T47D (cell line): Measurements from ENCODE around the gene HSFX2.
A peak's percentile ranks its signal among the peaks of the same experiment; 100 is the strongest.
"Not testable (repeated sequence)": the region's sequence is repeated elsewhere in the genome, so short reads cannot be mapped to it uniquely, and the experiment has no call there.

Experiments used
- DNase-seq, 2 experiments: peaks; one replicate each; pipeline versions ENCODE4 v3.0.0 to v3.0.0-alpha.2; 2011 to 2012; ENCODE audit warnings: low read depth in 1 of 2, low spot score in 1 of 2
- JUND ChIP-seq: IDR thresholded peaks from 2 replicates; pipeline ENCODE4 v1.6.1; 2012; ENCODE audit warnings: low read depth
- in situ Hi-C: cut with HindIII; loops from 2 replicates; pipeline ENCODE4 v1.10.0; 2016; ENCODE audit warnings: low sequenced_read_pairs, low pct_unique_long_range_greater_than_20kb

Gene HSFX2

DNA sequence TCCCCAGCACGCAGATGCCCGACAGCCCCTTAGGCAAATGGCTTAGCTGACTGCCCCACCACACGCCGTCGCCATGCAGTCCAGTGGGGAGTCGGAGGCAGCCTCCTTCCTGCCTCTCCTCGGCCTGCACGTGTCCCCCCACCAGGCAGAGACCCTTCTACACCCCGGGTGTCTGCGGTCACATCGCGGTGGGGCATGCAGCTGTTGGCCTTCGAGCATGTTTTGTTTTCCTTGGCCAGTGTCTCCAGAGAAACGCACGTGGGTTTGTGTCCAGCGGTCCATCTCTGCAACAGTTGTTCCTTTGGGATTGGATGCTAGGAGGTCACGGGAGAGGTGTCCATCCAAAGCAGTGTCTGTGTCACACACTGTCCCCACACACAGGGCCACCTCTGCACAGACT lies at the start of gene HSFX2:
Gene HSFX2 (minus strand): TSS at position 101 of the 400 bp plus-strand sequence. CDS start 614 bp downstream, outside the sequence.
- in situ Hi-C loops, DNase-seq: not testable (repeated sequence)

GRCh38 chrX:149643496-149643895 lies 48.4 kb upstream of the HSFX2 start:
- TF ChIP-seq JUND: no peak
- in situ Hi-C loops: no loop called here
- no peak for DNase-seq

- DNase-seq: no peak
- in situ Hi-C loops: no loop called here
- TF ChIP-seq JUND: no peak
Measured at GRCh38 chrX:149641835-149642234, 46.7 kb upstream of the HSFX2 start.

DNA sequence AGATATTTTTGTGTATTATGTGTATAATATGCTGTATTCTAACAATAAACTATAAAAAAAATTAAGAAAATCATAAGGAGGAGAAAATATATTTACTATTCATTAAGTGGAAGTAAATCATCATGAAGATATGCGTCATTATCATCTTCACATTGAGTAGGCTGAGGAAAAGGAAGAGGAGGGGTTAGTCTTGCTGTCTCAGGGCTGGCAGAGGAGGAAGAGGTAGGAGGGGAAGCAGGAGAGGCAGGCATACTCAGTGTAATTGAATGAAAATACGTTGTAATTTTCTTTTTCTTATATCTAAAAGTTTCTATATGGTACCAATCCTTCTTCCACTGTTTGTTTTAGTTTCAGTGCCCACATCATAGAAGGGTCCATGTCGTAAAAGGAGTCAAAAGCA lies 46.3 kb upstream of the HSFX2 start:
- in situ Hi-C loops: no loop called here
- TF ChIP-seq JUND: no peak
- DNase-seq: no peak

- TF ChIP-seq JUND: no peak
- in situ Hi-C loops: no loop called here
- no peak for DNase-seq
Measured at GRCh38 chrX:149639568-149639967, 44.5 kb upstream of the HSFX2 start.

GRCh38 chrX:149638860-149639259 lies 43.7 kb upstream of the HSFX2 start:
- DNase-seq: peak in 1 of 2 experiments; percentile 7
- in situ Hi-C loops: no loop called here
- TF ChIP-seq JUND: no peak

GRCh38 chrX:149633511-149633910 lies 38.4 kb upstream of the HSFX2 start:
- DNase-seq: peak in 1 of 2 experiments; percentile 60
- in situ Hi-C loops: no loop called here
- TF ChIP-seq JUND: no peak

DNA sequence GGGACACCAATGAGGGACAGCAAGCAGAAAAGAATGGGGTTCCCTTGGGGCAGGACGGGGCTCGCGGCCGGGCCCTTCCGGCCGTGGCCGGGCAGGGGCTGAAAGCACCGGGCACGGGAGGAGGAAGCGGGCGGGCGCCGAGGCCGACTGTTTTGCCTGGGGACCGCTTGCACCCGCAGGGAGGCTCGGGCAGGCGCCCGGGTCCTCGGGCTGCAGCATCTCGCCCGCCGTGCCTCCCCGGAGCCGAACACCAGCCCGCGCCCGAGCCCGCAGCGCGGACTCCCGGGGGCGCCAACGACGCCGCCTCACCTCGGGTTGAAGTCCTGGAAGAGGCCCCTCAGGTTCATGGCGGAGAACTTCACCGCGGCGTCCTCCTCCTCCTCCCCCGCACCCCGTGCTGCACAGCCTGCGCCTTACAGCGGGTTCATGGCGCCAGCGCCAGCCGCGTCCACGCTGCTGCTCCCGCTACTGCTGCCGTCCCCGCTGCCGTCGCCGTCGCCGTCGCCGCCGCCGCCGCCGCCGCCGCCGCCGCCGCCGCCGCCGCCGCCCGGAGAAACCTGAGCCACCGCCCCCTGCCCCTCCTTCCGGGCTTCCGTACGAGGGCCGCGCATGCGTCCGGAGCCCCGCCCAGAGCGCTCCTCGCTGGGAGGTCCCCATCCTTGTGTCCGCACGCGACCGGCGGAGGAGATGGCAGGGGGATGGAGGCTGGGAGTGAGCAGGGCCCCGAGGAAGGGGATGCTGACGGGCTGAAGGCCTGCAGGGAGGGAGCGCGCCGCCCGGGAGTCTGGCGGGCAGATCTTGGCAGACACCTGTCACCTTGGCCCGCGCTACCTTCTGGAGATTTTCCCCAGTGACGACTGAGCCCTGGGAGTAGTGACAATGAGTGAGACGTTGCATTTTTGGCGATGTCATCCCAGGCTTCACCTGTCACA lies 36.4 kb upstream of the HSFX2 start, which contains the start of gene TMEM185A:
Gene TMEM185A (minus strand): TSS at position 559 of the 932 bp plus-strand sequence. CDS start 212 bp downstream, at position 347.
- in situ Hi-C loops: no loop called here
- peak in 1 of 2 experiments; percentile 54 for DNase-seq
- no peak for TF ChIP-seq JUND

DNA sequence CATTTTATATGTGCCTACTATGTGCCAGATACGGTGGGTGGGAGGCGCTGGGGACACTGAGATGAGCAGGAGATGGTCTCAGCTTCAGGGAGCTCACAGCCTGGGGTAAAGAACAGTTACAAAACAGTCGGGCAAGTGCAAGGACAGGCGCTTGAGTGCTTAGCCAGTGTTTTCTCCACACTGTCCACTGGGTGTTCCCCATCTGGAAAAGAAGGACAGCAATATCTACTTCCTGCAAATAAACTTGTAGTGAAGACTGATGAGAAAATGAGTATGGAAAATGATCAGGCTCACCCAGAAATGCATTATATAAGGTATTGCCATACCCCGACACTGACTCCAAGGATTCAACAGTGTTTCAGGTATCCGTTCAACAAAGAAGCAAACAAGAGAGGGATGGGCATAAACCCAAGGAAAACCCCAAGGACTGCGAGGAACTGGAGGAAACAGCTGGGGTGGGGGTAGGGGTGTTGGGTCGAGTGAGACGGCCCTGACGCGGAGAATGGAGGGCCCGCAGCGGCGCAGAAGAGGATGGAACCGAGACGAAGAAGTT lies 35.6 kb upstream of the HSFX2 start:
- DNase-seq: peak in 1 of 2 experiments; percentile 36
- TF ChIP-seq JUND: no peak
- in situ Hi-C loops: no loop called here

GRCh38 chrX:149629730-149630387 lies 34.7 kb upstream of the HSFX2 start:
- no peak for TF ChIP-seq JUND
- in situ Hi-C loops: no loop called here
- no peak for DNase-seq

DNA sequence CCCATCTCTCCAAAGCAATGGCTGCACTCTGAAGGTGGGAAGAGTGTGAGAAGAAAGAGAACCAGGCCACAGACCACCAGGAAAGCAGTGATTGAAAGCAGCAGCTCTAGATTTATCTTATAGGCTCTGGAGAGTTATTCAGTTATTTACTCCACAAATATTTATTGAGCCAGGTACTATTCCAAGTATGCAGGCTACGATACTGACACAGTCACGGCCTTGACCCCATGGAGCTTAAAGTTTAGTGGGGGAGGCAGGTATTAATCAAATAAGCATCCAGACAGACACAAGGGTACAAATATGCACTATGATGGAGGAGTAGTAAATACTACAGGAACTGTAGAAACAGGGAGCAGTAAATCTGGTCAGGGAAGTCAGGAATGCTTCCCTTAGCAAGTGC lies 33.7 kb upstream of the HSFX2 start:
- peak in 1 of 2 experiments; percentile 25 for DNase-seq
- no peak for TF ChIP-seq JUND
- in situ Hi-C loops: no loop called here

DNA sequence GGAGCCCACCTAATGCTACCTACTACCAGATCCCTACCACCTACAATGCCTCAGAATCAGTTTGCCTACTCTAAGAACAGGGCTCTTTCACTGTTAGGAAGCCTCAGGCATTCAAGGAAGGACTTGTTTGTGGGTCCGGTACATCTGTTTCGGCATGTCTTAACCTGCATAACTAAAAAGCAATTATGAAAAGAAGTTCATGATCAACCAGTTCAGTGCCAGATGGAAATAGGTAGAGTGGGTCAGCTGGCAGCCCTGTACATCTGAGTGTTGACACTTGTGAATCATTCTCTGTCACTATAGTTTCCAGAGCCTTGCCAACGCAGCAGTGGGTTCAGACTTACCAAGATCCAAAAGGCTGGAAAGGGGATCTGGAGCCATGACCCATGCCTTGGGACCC lies 33.2 kb upstream of the HSFX2 start:
- DNase-seq: peak in 1 of 2 experiments; percentile 48
- TF ChIP-seq JUND: no peak
- in situ Hi-C loops: no loop called here

DNA sequence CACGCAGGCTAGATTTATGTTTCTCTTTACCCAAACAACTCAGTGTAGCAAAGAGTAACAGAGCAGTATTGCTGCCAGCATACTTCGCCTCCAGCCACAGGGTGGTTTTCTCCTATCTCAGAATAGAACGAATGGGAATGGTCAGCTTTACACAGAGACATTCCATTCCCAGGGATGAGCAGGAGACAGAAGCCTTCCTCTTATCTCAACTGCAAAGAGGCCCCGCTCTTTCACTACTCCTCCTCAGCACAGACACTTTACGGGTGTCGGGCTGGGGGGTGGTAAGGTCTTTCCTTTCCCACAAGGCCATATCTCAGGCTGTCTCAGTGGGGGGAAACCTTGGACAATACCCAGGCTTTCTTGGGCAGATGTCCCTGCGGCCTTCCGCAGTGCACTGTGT lies 31.7 kb upstream of the HSFX2 start:
- in situ Hi-C loops, DNase-seq: not testable (repeated sequence)

DNA sequence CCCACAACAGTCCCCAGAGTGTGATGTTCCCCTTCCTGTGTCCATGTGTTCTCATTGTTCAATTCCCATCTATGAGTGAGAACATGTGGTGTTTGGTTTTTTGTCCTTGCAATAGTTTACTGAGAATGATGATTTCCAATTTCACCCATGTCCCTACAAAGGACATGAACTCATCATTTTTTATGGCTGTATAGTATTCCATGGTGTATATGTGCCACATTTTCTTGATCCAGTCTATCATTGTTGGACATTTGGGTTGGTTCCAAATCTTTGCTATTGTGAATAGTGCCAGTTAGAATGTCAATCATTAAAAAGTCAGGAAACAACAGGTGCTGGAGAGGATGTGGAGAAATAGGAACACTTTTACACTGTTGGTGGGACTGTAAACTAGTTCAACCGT lies 24.5 kb upstream of the HSFX2 start:
- DNase-seq, in situ Hi-C loops: not testable (repeated sequence)
